K562 (cell line): ENCODE results near the gene HMX1. TPM values are rescaled to one million over a fixed set of nuclear protein-coding genes. Genes with fewer than 3 reads are reported as not detected.

Source experiments
- ATAC-seq: fragments of 200-7000 bp; cut with Tn5 transposase; 3 replicates; pipeline ENCODE4 v1.9.1; 2020; ENCODE audit warnings: moderate library complexity
- BruUV-seq: library from RNA; stranded (reverse); fragments of 400-500 nt; replicated peaks from 2 replicates; lab custom pipeline; 2021; lab: Mats Ljungman, UMichigan
- CTCF ChIA-PET: fragments of 300-600 bp; formaldehyde crosslinking; extraction: SDS; loops from one replicate; lab custom pipeline; 2021; ENCODE audit warnings: low intra/inter-chr PET ratio; lab: Yijun Ruan, JAX
- POLR2A ChIA-PET: fragments of 300-600, 350-650 bp; sonication (Branson Sonifier 250); formaldehyde crosslinking; extraction: SDS; loops from one replicate; lab custom pipeline; 2021; ENCODE audit warnings: antibody characterized with exemption, inconsistent platforms; lab: Yijun Ruan, JAX
- DNase-seq, 4 experiments: peaks; one replicate each; pipeline versions ENCODE4 v3.0.0 to v3.0.0-alpha.2; 2011 to 2018; ENCODE audit warnings: low spot score in 3 of 4, mixed read lengths in 3 of 4; ENCODE audit errors: extremely low read depth in 1 of 4
- FAIRE-seq: peaks from 2 replicates; lab custom pipeline; 2011; peaks lifted over from hg19 to GRCh38; lab: Jason Lieb, UNC
- H2AFZ ChIP-seq: 2 replicates; pipeline ENCODE4 v1.6.0; 2011; ENCODE audit warnings: low read depth, low read length, control low read depth, inconsistent platforms
- H3K27ac ChIP-seq: fragments of 200-600 bp; 3 replicates; pipeline ENCODE4 v1.8.0; 2011; ENCODE audit warnings: low read depth, mild to moderate bottlenecking, control low read depth, inconsistent platforms, low read length, moderate library complexity, mixed read lengths; ENCODE audit errors: extremely low read depth
- H3K27me3 ChIP-seq, 2 experiments: fragments of 300-600 bp in 1 of 2; 2 replicates in 1 of 2; 3 replicates in 1 of 2; pipeline versions ENCODE4 v1.6.0 to v1.8.0; 2011; ENCODE audit warnings: inconsistent platforms in 2 of 2, low read length in 2 of 2, mild to moderate bottlenecking in 1 of 2, mixed read lengths in 1 of 2, moderate library complexity in 1 of 2; ENCODE audit not compliant: control insufficient read depth in 2 of 2, insufficient read depth in 2 of 2
- H3K36me3 ChIP-seq: fragments of 300-600 bp; 3 replicates; pipeline ENCODE4 v1.8.0; 2011; ENCODE audit warnings: mild to moderate bottlenecking, low read length, inconsistent platforms; ENCODE audit not compliant: control insufficient read depth, insufficient read depth
- H3K4me1 ChIP-seq, 2 experiments: fragments of 200-600 bp in 1 of 2; replicated peaks in 1 of 2; 2 replicates in 1 of 2; 3 replicates in 1 of 2; pipeline versions ENCODE4 v1.5.1 to v1.8.0; 2011; ENCODE audit warnings: inconsistent platforms in 2 of 2, low read length in 2 of 2, mild to moderate bottlenecking in 1 of 2, mixed read lengths in 1 of 2, moderate library complexity in 1 of 2; ENCODE audit not compliant: control insufficient read depth in 2 of 2, insufficient read depth in 2 of 2
- H3K4me2 ChIP-seq: 2 replicates; pipeline ENCODE4 v1.6.1; 2011; ENCODE audit warnings: low read length, control low read depth, inconsistent platforms, mixed read lengths; ENCODE audit not compliant: insufficient read depth
- H3K4me3 ChIP-seq: fragments of 200-600 bp; sonication (generic), shearing (Covaris generic); 2 replicates; pipeline ENCODE4 v1.5.1; 2016; ENCODE audit warnings: control low read depth, inconsistent platforms
- H3K79me2 ChIP-seq: fragments of 200-600 bp; 3 replicates; pipeline ENCODE4 v1.8.0; 2011; ENCODE audit warnings: low read length, inconsistent platforms; ENCODE audit not compliant: control insufficient read depth, insufficient read depth
- H3K9ac ChIP-seq, 2 experiments: 2 replicates each; pipeline versions ENCODE4 v1.6.0 to v1.6.1; 2011; ENCODE audit warnings: low read depth in 2 of 2, low read length in 2 of 2, control low read depth in 1 of 2, inconsistent platforms in 1 of 2, mild to moderate bottlenecking in 1 of 2, mixed read lengths in 1 of 2; ENCODE audit not compliant: insufficient read depth in 1 of 2
- H3K9me1 ChIP-seq: one replicate; pipeline ENCODE4 v1.6.0; 2011; ENCODE audit warnings: inconsistent platforms, mild to moderate bottlenecking, low read length, moderate library complexity; ENCODE audit not compliant: control insufficient read depth, insufficient read depth
- H3K9me3 ChIP-seq: replicated peaks from 2 replicates; pipeline ENCODE4 v1.5.1; 2011; ENCODE audit warnings: low read depth, low read length, inconsistent platforms; ENCODE audit not compliant: control insufficient read depth, insufficient read depth
- H4K20me1 ChIP-seq: replicated peaks from 2 replicates; pipeline ENCODE4 v1.6.1; 2011; ENCODE audit warnings: low read length, inconsistent platforms, mixed read lengths; ENCODE audit not compliant: control insufficient read depth, insufficient read depth
- KAT8 ChIP-seq: fragments of 450-650 bp; IDR thresholded peaks from 2 replicates; pipeline ENCODE4 v1.6.1; 2016; ENCODE audit warnings: low read depth, mild to moderate bottlenecking
- TRIM25 ChIP-seq: fragments of 450-650 bp; IDR thresholded peaks from 2 replicates; pipeline ENCODE4 v1.7.0; 2016; ENCODE audit warnings: borderline replicate concordance
- ZSCAN32 ChIP-seq: fragments of 450-650 bp; formaldehyde crosslinking; IDR thresholded peaks from 2 replicates; pipeline ENCODE4 v1.4.0; 2020; ENCODE audit warnings: mild to moderate bottlenecking, moderate library complexity
- WGBS: fragments of 100-300 bp; shearing (Covaris generic); methylation state at CpG from one replicate; pipeline ENCODE4 v1.1.6; 2016; ENCODE audit warnings: low coverage, mixed read lengths; ENCODE audit not compliant: insufficient coverage; ENCODE audit errors: missing lambda C conversion rate; 5-methylcytosine and 5-hydroxymethylcytosine counted together
- in situ Hi-C: fragments of 300-500 bp; cut with MboI; formaldehyde crosslinking; loops from 4 replicates; pipeline ENCODE4 v1.15.0; 2018; ENCODE audit warnings: inconsistent platforms, mixed read lengths
- intact Hi-C: fragments of 100-400 bp; cut with micrococcal nuclease; formaldehyde crosslinking; loops from 2 replicates; pipeline ENCODE4 v1.14.2; 2022
- polyA plus RNA-seq, 8 experiments: library from polyadenylated mRNA; depleted of rRNA in 4 of 8; stranded (reverse) in 5 of 8; unstranded in 3 of 8; fragments of >200 nt; fragmentation: Nextera tagmentation in 2 of 8; fragmentation: Illumina TruSeq in 1 of 8; extraction: Ambion mirVana in 2 of 8; extraction: Trizol in 1 of 8; gene quantifications; 2 replicates each; pipeline versions ENCODE4 v1.2.1 to v1.2.3, GENCODE V29; 2011 to 2014; ENCODE audit warnings: inconsistent platforms in 1 of 8, missing spikeins in 1 of 8
- total RNA-seq, 7 experiments: library from RNA; depleted of rRNA in 6 of 7; stranded (reverse); fragments of >200 nt in 6 of 7; fragmentation: Illumina TruSeq in 2 of 7; extraction: Trizol in 2 of 7; gene quantifications; 2 replicates each; pipeline versions ENCODE4 v1.2.1 to v1.2.3, GENCODE V29; 2011 to 2021; ENCODE audit warnings: low replicate concordance in 1 of 7

HMX1 gene
- total and polyA plus RNA-seq, 9 of the 15 experiments (the other 6 are each of a cell fraction or from before 2014, with no cell fraction given) = not detected

GRCh38 chr4:8920289-8920965, 48.8 kb upstream of the HMX1 start (continued):
- TF ChIP-seq KAT8 (no peak), ZSCAN32 (CRISPR knock-in tag) (no peak)

- H3K9ac ChIP-seq = no peak overlapping the region
- ATAC-seq = no peak
- BruUV-seq = no TSS peak
- in situ Hi-C loops (loop anchor here (10.0 kb wide), 1 partner anchor 235 kb away; no protein-coding TSS in a partner anchor), intact Hi-C loops (loop anchor here (10.0 kb wide), 1 partner anchor 315 kb away; no protein-coding TSS in a partner anchor)
- no peak overlapping the region for H2AFZ ChIP-seq
- 0 out of 5 replicates have a peak, but pooled peaks cover 0 to 3% of the 10 kb centered on the region in 2 experiments for H3K4me1 ChIP-seq
- no peaks in the 10 kb centered on the region for H3K79me2 ChIP-seq
- FAIRE-seq = no peak
- peaks cover 0 to 1% of the 10 kb centered on the region in 2 experiments; a peak in 1 of 5 replicates for H3K27me3 ChIP-seq
- no peaks in the 10 kb centered on the region for H3K9me1 ChIP-seq
- POLR2A ChIA-PET = no interaction called here
- H3K4me2 ChIP-seq = no peak overlapping the region
- no peak overlapping the region for H3K4me3 ChIP-seq
- no peaks in the 10 kb centered on the region for H3K36me3 ChIP-seq
- CTCF ChIA-PET = no interaction called here
- peak in 1 of 4 experiments; percentile 1 for DNase-seq
- WGBS = 2% methylated on average over 14 of the region's 16 CpGs
- H3K9me3 ChIP-seq = no peaks in the 10 kb centered on the region
- H3K27ac ChIP-seq = no peak overlapping the region
- no peak for TF ChIP-seq TRIM25
- no peaks in the 10 kb centered on the region; the same call in 1 of the 2 replicates for H4K20me1 ChIP-seq
These were observed 48.1 kb upstream of the HMX1 start for GRCh38 chr4:8919651-8920288.
